ENCODE measurements around the gene SAMD8.

The SAMD8 gene

GRCh38 chr10:75088640-75089039, 22.8 kb upstream of the SAMD8 start:
- H3K27ac Mint-ChIP-seq = no peak overlapping the region

GRCh38 chr10:75089634-75090033, 21.8 kb upstream of the SAMD8 start:
- Mint-ChIP-seq H3K4me1 (peaks cover 35% of the 10 kb centered on the region), H3K27ac (no peak overlapping the region), H3K27me3 (ENCODE audit: low read depth, poor library complexity) (peaks cover 35% of the 10 kb centered on the region), H3K36me3 (ENCODE audit: low read depth) (no peaks in the 10 kb centered on the region), H3K4me3 (no peak overlapping the region), H3K9me3 (no peaks in the 10 kb centered on the region)
- TF ChIP-seq CTCF (IDR thresholded peaks at IDR 0.05) = no peak
- no peak for DNase-seq

More at GRCh38 chr10:75088640-75089039, 22.8 kb upstream of the SAMD8 start:
- Mint-ChIP-seq H3K4me3 (no peak overlapping the region), H3K27me3 (ENCODE audit: low read depth, poor library complexity) (peaks cover 35% of the 10 kb centered on the region), H3K36me3 (ENCODE audit: low read depth) (no peaks in the 10 kb centered on the region), H3K9me3 (no peaks in the 10 kb centered on the region), H3K4me1 (peaks cover 45% of the 10 kb centered on the region)
- no peak for TF ChIP-seq CTCF (IDR thresholded peaks at IDR 0.05)
- DNase-seq = no peak

- H3K36me3 Mint-ChIP-seq (ENCODE audit: low read depth) = no peaks in the 10 kb centered on the region
- TF ChIP-seq CTCF (IDR thresholded peaks at IDR 0.05) = no peak
- H3K4me1 Mint-ChIP-seq = peaks cover 22% of the 10 kb centered on the region
- peaks cover 32% of the 10 kb centered on the region for H3K27me3 Mint-ChIP-seq (ENCODE audit: low read depth, poor library complexity)
- no peaks in the 10 kb centered on the region for H3K9me3 Mint-ChIP-seq
- DNase-seq = no peak
- H3K4me3 Mint-ChIP-seq = no peak overlapping the region
- H3K27ac Mint-ChIP-seq = no peak overlapping the region
Measured at GRCh38 chr10:75091146-75091545, 20.3 kb upstream of the SAMD8 start.

- no peak for DNase-seq
- Mint-ChIP-seq H3K4me1 (peaks cover under 1% of the 10 kb centered on the region), H3K36me3 (ENCODE audit: low read depth) (no peaks in the 10 kb centered on the region), H3K27ac (no peak overlapping the region), H3K9me3 (no peaks in the 10 kb centered on the region), H3K27me3 (ENCODE audit: low read depth, poor library complexity) (peaks cover 28% of the 10 kb centered on the region), H3K4me3 (no peak overlapping the region)
- TF ChIP-seq CTCF (IDR thresholded peaks at IDR 0.05) = no peak
Measured at GRCh38 chr10:75094465-75094864, 17.0 kb upstream of the SAMD8 start.

- H3K4me1 Mint-ChIP-seq = peaks cover 10% of the 10 kb centered on the region
- no peaks in the 10 kb centered on the region for H3K9me3 Mint-ChIP-seq
- DNase-seq = no peak
- H3K27ac Mint-ChIP-seq = no peak overlapping the region
- no peaks in the 10 kb centered on the region for H3K36me3 Mint-ChIP-seq (ENCODE audit: low read depth)
- peaks cover 27% of the 10 kb centered on the region for H3K27me3 Mint-ChIP-seq (ENCODE audit: low read depth, poor library complexity)
- TF ChIP-seq CTCF (IDR thresholded peaks at IDR 0.05) = no peak
- no peak overlapping the region for H3K4me3 Mint-ChIP-seq
Measured at GRCh38 chr10:75095631-75096030, 15.8 kb upstream of the SAMD8 start.

GRCh38 chr10:75096749-75097148, 14.7 kb upstream of the SAMD8 start:
- no peak for DNase-seq
- Mint-ChIP-seq H3K36me3 (ENCODE audit: low read depth) (no peaks in the 10 kb centered on the region), H3K4me1 (peaks cover 19% of the 10 kb centered on the region), H3K27ac (no peak overlapping the region), H3K4me3 (no peak overlapping the region), H3K9me3 (no peaks in the 10 kb centered on the region), H3K27me3 (ENCODE audit: low read depth, poor library complexity) (peaks cover 21% of the 10 kb centered on the region)
- no peak for TF ChIP-seq CTCF (IDR thresholded peaks at IDR 0.05)
